HG03066 (cell line): ENCODE results near the gene CHKB.
"Not testable (repeated sequence)": the region's sequence is repeated elsewhere in the genome, so short reads cannot be mapped to it uniquely, and the experiment has no call there.

Source experiments
- ATAC-seq: cut with Tn5 transposase; IDR thresholded peaks from one replicate; pipeline ENCODE4 v1.9.1; 2021; ENCODE audit warnings: low read depth; ENCODE audit not compliant: unreplicated experiment

CHKB gene

DNA sequence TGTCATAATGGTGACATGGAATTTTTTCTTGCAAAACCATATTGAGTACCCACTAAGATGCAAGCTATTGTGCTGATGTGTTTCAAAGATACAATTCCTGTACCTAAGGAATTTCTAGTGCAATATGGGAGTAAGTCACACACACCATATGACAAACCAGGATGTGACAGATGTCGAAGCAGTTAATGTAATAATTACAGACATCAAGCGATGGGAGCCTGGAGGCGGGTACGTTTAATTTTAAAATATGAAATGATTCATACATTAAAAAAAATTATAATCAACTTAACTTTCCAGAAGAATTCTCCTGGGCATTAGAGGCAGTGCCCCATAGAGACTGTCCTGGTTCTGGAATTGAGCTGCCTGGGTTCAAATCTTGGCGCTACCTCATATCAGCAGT, 25.9 kb downstream of the CHKB start:
- ATAC-seq: no peak

DNA sequence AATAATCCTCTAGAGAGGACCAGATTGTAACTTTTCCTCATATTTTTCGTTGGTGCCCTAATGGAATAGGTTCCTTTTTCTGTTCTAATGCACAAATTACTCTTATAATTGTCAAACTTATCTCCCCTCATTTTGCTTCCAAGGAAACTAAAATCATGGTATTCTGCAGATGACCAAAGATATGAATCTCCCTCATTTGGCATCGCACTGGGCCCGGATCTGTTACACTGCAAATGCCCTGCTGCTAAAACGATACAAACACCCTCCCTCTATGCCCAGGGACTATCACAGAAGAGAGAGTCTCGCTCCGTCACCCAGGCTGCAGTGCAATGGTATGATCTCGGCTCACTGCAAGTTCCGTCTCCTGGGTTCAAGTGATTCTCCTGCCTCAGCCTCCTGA, 29.3 kb downstream of the CHKB start:
- ATAC-seq: no peak

DNA sequence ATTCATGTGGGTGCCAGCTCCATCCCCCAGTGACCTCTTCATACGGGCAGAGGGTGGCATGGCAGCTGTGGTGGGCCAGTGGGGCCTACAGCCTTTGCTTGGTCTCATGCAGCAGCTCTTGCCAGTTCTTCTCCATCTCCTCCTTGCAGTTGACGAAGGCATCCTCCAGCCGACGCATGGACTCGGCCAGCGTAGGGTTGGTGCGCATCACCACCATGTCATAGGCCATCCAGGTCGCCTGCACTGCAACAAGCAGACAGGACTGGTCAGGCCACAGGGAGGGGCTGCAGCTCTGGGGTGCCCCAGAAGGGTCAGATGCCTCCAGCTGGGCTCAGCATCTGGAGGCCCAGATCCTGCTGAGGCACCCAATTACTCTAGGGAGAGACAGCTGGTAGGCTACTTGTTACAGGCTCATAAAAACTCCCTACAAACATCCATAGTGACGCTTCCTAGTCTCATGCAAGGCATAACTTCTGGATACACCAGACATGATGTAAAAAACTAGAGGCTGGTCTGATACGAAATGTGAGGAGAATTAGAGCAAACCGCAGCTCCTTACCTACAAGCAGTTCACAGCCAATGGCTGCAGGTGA, 31.4 kb downstream of the CHKB start:
- ATAC-seq: no peak

GRCh38 chr22:50550395-50550794, 32.3 kb downstream of the CHKB start:
- no peak for ATAC-seq

GRCh38 chr22:50548921-50549790, 33.5 kb downstream of the CHKB start:
- ATAC-seq: no peak

GRCh38 chr22:50548040-50548920, 34.4 kb downstream of the CHKB start:
- ATAC-seq: no peak

GRCh38 chr22:50547263-50547985, 35.2 kb downstream of the CHKB start:
- no peak for ATAC-seq

- no peak for ATAC-seq
Measured at GRCh38 chr22:50546326-50547262, 36.1 kb downstream of the CHKB start.

GRCh38 chr22:50545522-50546325, 36.9 kb downstream of the CHKB start, which contains the start of gene KLHDC7B:
KLHDC7B (plus strand) TSS chr22:50545899; CDS start chr22:50546244, 345 bp downstream.
- no peak for ATAC-seq

DNA sequence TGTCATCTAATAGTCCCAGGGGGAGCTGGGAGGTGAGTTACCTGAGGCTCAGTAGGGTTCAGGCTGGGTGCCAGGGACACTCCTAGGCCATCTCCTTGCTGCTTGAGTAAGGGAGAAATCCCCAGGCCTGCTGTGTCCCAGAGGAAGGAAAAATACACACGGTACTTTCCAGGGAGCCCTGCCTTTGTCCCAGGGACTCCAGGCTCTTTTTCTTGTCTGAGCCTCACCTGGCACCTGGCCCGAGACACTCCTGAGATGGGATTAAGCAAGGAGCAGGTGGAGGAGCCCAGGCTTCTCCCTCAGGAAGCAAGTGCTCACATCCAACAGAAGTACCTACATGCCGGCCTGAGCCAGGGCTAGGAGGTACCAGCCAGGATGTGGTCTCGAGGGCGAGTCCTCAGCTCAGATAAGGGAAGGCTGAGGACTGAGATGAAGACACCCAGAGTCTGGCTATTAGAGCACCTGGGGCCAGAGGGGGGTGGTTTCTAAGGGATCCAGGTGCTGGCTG, 37.8 kb downstream of the CHKB start:
- no peak for ATAC-seq

DNA sequence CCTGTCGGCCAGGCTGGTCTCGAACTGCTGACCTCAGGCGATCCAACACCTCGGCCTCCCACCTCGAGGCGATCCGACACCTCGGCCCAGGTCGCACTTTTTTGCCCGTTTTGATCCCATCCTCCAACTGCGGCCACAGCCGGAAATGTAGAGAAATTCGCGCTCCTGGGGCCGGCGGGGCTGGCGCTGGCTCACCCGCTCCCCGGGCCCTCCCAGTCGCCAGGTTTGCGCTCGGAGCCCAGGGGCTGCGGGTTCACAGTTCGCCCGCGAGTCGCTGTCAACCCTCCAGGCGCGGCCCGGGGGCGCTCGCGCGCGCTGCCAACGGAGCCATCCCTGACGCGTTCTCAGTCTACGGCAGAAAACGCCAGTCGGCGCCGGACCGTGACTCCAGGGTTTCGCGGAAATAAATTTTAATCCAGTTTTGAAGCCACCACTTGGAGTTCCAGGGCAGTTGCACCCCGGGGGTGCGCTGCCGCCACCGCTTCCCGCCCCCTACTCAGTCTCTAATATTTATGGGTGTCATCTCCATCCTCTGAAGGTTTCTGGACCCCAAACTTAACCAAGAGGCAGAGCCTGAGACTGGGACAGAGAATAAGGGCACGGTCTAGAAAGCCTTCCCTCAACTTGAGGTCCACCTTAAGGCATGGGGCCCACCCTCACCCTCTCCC, 38.4 kb downstream of the CHKB start:
- ATAC-seq: no peak

- no peak for ATAC-seq
Measured at GRCh38 chr22:50542416-50542927, 40.2 kb downstream of the CHKB start.

DNA sequence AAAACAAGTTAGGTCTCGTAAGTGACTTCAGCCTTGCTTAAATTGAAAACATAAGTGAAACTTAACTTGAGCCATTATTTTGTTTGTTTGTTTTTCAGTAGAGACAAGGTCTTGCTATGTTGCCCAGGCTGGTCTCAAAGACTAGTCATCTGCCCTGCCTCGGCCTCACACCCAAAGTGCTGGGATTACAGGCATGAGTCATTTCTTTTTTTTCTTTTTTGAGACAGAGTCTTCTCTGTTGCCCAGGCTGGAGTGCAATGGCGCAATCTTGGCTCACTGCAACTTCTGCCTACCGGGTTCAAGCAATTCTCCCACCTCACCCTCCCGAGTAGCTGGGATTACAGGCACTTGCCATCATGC, 41.0 kb downstream of the CHKB start:
- not testable (repeated sequence) for ATAC-seq

- no peak for ATAC-seq
Measured at GRCh38 chr22:50540381-50540780, 42.3 kb downstream of the CHKB start.

DNA sequence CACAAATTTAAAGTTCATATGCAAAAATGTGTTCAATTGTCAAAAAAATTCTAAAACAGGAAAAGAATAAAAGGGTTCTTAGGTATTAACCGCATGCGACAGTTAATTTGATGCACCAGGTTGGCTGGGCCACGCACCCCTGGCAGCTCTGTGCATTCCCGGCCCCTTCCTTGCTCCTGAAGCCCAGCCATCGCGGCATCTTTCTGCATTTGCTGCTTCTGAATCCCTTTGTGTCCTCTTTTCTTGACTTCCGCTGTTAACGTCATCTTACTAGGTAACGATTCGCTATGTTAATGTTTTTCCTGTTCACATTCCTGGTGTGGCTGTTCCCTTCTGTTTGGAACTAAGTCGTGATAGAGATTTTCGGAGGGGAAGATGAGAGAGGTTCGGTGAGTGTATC, 44.9 kb downstream of the CHKB start:
- ATAC-seq: no peak

DNA sequence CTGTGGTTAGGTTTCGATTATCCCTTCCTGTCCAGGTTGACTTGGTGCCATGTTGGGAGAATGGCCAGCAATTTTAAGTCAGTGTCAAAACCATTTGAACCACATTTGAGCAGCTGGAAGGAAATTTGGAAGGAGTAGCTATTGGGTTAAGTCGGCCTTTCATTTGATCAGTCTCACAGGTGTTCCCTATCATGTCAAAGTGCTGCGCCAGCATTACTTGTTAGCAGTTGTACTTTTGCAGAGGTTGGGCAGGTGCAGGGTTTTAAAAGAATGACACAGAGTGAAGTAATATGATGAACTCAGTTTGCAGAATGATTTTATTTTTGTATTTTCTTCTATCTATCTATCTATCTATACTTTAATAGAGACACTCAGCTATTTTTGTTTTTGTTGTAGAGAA, 46.4 kb downstream of the CHKB start:
- no peak for ATAC-seq

GRCh38 chr22:50535113-50535512, 47.5 kb downstream of the CHKB start:
- ATAC-seq: no peak
